Sigmoid colon (tissue), 3 donors: ENCODE measurements around the gene SERTAD2.

Experiments
- CTCF ChIP-seq, 4 experiments: fragments of 450-650 bp in 3 of 4; fragments of 200-600 bp in 1 of 4; IDR thresholded peaks; one replicate each; pipeline ENCODE4 v1.5.1; 2016 to 2019; ENCODE audit warnings: antibody characterized with exemption in 4 of 4, mild to moderate bottlenecking in 3 of 4, moderate library complexity in 2 of 4
- POLR2A ChIP-seq, 2 donors: fragments of 450-650 bp; IDR thresholded peaks; one replicate each; pipeline ENCODE4 v1.6.1; 2016; ENCODE audit warnings: antibody characterized with exemption in 2 of 2, mild to moderate bottlenecking in 2 of 2, moderate library complexity in 2 of 2

- TF ChIP-seq POLR2A (IDR thresholded peaks at IDR 0.05) (no peak), CTCF (IDR thresholded peaks at IDR 0.05) (no peak)
These were observed 24.4 kb downstream of the SERTAD2 start for GRCh38 chr2:64629329-64629781.
